KBM-7 (cell line): ENCODE data around the gene NKX2-3.

Experiments used
- DNase-seq: peaks from one replicate; pipeline ENCODE4 v3.0.0-alpha.2; 2015
- in situ Hi-C: fragments of 300-500 bp; cut with MboI; formaldehyde crosslinking; loops from 2 replicates; pipeline ENCODE4 v1.14.3; 2020; ENCODE audit warnings: low sequenced_read_pairs, low pct_unique_long_range_greater_than_20kb, mixed read lengths

NKX2-3 gene

GRCh38 chr10:99564361-99564760 lies 31.6 kb downstream of the NKX2-3 start:
- DNase-seq = no peak
- in situ Hi-C loops = no loop called here

DNA sequence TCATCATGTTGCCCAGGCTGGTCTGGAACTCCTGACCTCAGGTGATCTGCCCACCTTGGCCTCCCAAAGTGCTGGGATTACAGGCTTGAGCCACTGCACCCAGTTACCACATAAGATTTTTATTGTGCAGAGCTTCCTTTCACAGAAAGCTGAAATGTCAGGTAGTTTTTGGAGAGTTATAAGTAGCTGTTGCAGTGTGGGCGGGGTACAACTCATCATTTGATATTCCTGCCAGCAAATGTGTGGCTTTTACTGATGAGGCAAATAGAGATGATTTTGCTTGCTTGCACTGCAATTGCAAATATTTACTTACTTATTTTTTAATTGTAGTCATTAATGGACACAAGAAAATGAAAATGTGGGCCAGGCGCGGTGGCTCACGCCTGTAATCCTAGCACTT lies 32.4 kb downstream of the NKX2-3 start:
- in situ Hi-C loops = no loop called here
- no peak for DNase-seq

DNA sequence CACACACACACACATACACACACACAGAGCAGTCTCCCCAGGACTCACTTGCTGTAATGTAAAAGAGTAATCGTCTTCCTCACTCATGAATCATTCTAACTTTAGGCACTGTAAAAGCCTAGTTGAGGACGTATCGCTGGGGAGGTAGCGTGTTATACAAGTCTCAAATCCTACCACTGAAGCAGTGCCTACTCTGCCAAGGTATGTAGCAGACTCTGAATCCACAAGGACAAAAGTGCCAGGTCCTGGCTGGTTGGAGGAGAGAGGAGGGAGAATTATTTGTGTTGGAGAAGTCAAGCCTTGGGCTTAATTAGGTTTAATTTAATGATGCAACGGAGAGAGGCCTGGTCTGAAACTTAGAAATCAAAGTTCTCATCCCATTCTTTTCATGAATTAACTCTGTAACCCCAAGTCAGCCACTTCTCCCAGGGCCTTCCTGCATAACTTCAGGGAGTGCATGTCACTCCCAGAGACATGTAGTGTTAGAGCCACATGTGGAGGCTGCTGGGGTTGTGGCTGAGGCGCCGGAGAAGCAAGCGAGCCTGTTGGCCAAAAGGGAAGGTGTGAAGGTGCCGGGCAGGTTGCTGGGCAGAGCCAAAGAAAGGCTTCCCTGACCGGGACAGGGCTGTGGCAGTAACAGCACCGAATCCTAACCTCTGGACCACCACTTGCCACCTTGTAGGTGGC lies 36.7 kb downstream of the NKX2-3 start:
- DNase-seq = no peak
- in situ Hi-C loops = no loop called here

GRCh38 chr10:99569961-99570360 lies 37.2 kb downstream of the NKX2-3 start:
- no peak for DNase-seq
- in situ Hi-C loops = no loop called here

DNA sequence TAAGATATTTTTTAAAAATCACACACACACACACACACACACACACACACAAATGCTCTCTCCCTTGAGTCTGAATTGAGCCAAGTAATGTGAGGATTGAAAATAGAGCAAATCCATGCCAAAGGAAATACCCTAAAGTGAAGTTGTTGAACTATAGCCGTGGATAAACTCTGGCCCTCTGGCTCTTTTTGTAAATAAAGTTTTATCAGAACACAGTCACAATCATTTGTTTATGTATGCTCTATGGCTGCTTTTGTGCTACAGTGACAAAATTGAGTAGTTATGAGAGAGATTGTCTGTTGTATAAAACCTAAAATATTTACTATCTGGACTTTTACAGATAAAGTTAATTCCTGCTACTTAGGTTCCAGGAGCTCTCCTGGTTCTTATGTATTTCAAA lies 39.1 kb downstream of the NKX2-3 start:
- no peak for DNase-seq
- in situ Hi-C loops = no loop called here

GRCh38 chr10:99573790-99574189 lies 41.0 kb downstream of the NKX2-3 start:
- in situ Hi-C loops = no loop called here

DNA sequence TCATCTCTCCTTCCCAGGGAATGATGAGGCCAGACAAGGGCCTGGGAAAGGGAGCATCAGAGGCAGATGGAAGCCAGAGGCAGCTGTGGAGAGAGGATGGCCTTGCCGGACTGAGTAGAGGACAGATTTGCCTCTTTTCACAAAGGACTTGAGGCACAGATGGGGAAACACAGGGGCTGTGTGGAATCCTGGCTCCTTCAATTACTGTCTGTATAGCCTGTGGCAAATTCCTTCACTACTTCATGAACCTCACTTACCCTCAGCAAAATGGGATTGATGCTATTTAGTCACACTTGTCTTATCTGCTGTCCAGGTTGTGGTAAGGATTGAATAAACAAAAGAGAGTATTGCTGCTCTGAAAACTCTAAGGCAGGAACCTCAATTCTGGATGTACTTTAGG lies 47.2 kb downstream of the NKX2-3 start:
- in situ Hi-C loops = no loop called here

More at GRCh38 chr10:99573790-99574189, 41.0 kb downstream of the NKX2-3 start:
- DNase-seq = no peak

GRCh38 chr10:99582255-99582770 lies 49.6 kb downstream of the NKX2-3 start:
- in situ Hi-C loops = no loop called here
- DNase-seq = no peak

More for the DNA sequence above, 47.2 kb downstream of the NKX2-3 start:
- no peak for DNase-seq

- DNase-seq = no peak
- in situ Hi-C loops = no loop called here
Measured at GRCh38 chr10:99583687-99584086, 50.9 kb downstream of the NKX2-3 start.
